Trophoblast cell (in vitro differentiated cells and primary cell): Measurements from ENCODE around the gene PTPRQ. TPM values are rescaled to one million over a fixed set of nuclear protein-coding genes. Genes with fewer than 3 reads are reported as not detected.

Experiments used
- DNase-seq, 2 donors: peaks; one replicate each; pipeline ENCODE4 v3.0.0-alpha.2; 2016
- H2AFZ ChIP-seq: 2 replicates; pipeline ENCODE4 v1.6.1; 2013; ENCODE audit warnings: low read length, moderate library complexity, mild to moderate bottlenecking; ENCODE audit not compliant: insufficient read depth, poor library complexity
- H2AK5ac ChIP-seq: 2 replicates; pipeline ENCODE4 v1.6.1; 2013; ENCODE audit warnings: mild to moderate bottlenecking, low read length
- H2BK120ac ChIP-seq: 2 replicates; pipeline ENCODE4 v1.6.1; 2013; ENCODE audit warnings: low read length, mild to moderate bottlenecking, moderate library complexity; ENCODE audit not compliant: insufficient read depth, poor library complexity
- H2BK12ac ChIP-seq: 2 replicates; pipeline ENCODE4 v1.6.1; 2013; ENCODE audit warnings: mild to moderate bottlenecking, low read length, moderate library complexity
- H2BK5ac ChIP-seq: 2 replicates; pipeline ENCODE4 v1.6.1; 2013; ENCODE audit warnings: low read length, low read depth, moderate library complexity, mild to moderate bottlenecking; ENCODE audit not compliant: poor library complexity
- H3K14ac ChIP-seq: 2 replicates; pipeline ENCODE4 v1.6.1; 2013; ENCODE audit warnings: mild to moderate bottlenecking, low read length
- H3K18ac ChIP-seq: 2 replicates; pipeline ENCODE4 v1.6.1; 2013; ENCODE audit warnings: mild to moderate bottlenecking, low read length
- H3K23ac ChIP-seq: 2 replicates; pipeline ENCODE4 v1.6.1; 2013; ENCODE audit warnings: low read length
- H3K27ac ChIP-seq: 2 replicates; pipeline ENCODE4 v1.5.1; 2013; ENCODE audit warnings: low read depth, mild to moderate bottlenecking, inconsistent platforms, low read length, moderate library complexity
- H3K27me3 ChIP-seq: 2 replicates; pipeline ENCODE4 v1.6.1; 2013; ENCODE audit warnings: inconsistent platforms, mild to moderate bottlenecking, low read length, moderate library complexity; ENCODE audit not compliant: insufficient read depth
- H3K36me3 ChIP-seq, 2 experiments: 1 replicate in 1 of 2; 2 replicates in 1 of 2; pipeline ENCODE4 v1.6.1; 2013; ENCODE audit warnings: low read length in 2 of 2, mild to moderate bottlenecking in 2 of 2, moderate library complexity in 1 of 2; ENCODE audit not compliant: insufficient read depth in 2 of 2, control insufficient read depth in 1 of 2
- H3K4ac ChIP-seq: 2 replicates; pipeline ENCODE4 v1.6.1; 2013; ENCODE audit warnings: low read depth, mild to moderate bottlenecking, low read length, moderate library complexity
- H3K4me1 ChIP-seq, 2 experiments: 1 replicate in 1 of 2; 2 replicates in 1 of 2; pipeline ENCODE4 v1.6.1; 2013; ENCODE audit warnings: low read length in 2 of 2, mild to moderate bottlenecking in 2 of 2, moderate library complexity in 1 of 2; ENCODE audit not compliant: insufficient read depth in 2 of 2, control insufficient read depth in 1 of 2
- H3K4me2 ChIP-seq: 2 replicates; pipeline ENCODE4 v1.6.1; 2013; ENCODE audit warnings: inconsistent platforms, mild to moderate bottlenecking, low read length, moderate library complexity
- H3K4me3 ChIP-seq: 2 replicates; pipeline ENCODE4 v1.5.1; 2013; ENCODE audit warnings: mild to moderate bottlenecking, low read depth, low read length, inconsistent platforms
- H3K79me1 ChIP-seq: one replicate; pipeline ENCODE4 v1.6.1; 2013; ENCODE audit warnings: low read length
- H3K79me2 ChIP-seq: 2 replicates; pipeline ENCODE4 v1.6.1; 2013; ENCODE audit warnings: low read length, mild to moderate bottlenecking; ENCODE audit not compliant: control insufficient read depth, insufficient read depth, poor library complexity
- H3K9ac ChIP-seq: 2 replicates; pipeline ENCODE4 v1.6.1; 2013; ENCODE audit warnings: mild to moderate bottlenecking, low read length
- H3K9me3 ChIP-seq: 2 replicates; pipeline ENCODE4 v1.6.1; 2013; ENCODE audit warnings: low read depth, mild to moderate bottlenecking, control low read depth, inconsistent platforms, low read length; ENCODE audit not compliant: insufficient read depth
- H4K12ac ChIP-seq: 2 replicates; pipeline ENCODE4 v1.6.1; 2013; ENCODE audit warnings: low read depth, mild to moderate bottlenecking, low read length, moderate library complexity
- H4K8ac ChIP-seq: 2 replicates; pipeline ENCODE4 v1.6.1; 2013; ENCODE audit warnings: low read depth, mild to moderate bottlenecking, low read length, moderate library complexity
- H4K91ac ChIP-seq: one replicate; pipeline ENCODE4 v1.6.1; 2013; ENCODE audit warnings: low read depth, mild to moderate bottlenecking, low read length, moderate library complexity
- WGBS: extraction: QIAGEN DNeasy Blood & Tissue Kit; methylation state at CpG from one replicate; pipeline ENCODE4 v1.1.7; 2013; ENCODE audit warnings: missing lambda C conversion rate; ENCODE audit not compliant: insufficient read length, insufficient coverage; ENCODE audit errors: extremely low coverage; 5-methylcytosine and 5-hydroxymethylcytosine counted together
- polyA plus RNA-seq: library from polyadenylated mRNA; stranded (reverse); fragments of 200-250 nt; gene quantifications from 2 replicates; pipeline ENCODE4 v1.2.3, GENCODE V29; 2013

PTPRQ gene, protein sequence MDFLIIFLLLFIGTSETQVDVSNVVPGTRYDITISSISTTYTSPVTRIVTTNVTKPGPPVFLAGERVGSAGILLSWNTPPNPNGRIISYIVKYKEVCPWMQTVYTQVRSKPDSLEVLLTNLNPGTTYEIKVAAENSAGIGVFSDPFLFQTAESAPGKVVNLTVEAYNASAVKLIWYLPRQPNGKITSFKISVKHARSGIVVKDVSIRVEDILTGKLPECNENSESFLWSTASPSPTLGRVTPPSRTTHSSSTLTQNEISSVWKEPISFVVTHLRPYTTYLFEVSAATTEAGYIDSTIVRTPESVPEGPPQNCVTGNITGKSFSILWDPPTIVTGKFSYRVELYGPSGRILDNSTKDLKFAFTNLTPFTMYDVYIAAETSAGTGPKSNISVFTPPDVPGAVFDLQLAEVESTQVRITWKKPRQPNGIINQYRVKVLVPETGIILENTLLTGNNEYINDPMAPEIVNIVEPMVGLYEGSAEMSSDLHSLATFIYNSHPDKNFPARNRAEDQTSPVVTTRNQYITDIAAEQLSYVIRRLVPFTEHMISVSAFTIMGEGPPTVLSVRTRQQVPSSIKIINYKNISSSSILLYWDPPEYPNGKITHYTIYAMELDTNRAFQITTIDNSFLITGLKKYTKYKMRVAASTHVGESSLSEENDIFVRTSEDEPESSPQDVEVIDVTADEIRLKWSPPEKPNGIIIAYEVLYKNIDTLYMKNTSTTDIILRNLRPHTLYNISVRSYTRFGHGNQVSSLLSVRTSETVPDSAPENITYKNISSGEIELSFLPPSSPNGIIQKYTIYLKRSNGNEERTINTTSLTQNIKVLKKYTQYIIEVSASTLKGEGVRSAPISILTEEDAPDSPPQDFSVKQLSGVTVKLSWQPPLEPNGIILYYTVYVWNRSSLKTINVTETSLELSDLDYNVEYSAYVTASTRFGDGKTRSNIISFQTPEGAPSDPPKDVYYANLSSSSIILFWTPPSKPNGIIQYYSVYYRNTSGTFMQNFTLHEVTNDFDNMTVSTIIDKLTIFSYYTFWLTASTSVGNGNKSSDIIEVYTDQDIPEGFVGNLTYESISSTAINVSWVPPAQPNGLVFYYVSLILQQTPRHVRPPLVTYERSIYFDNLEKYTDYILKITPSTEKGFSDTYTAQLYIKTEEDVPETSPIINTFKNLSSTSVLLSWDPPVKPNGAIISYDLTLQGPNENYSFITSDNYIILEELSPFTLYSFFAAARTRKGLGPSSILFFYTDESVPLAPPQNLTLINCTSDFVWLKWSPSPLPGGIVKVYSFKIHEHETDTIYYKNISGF (N-terminal part only)
- 0.10 and 0.11 TPM in 2 replicates for polyA plus RNA-seq

DNA sequence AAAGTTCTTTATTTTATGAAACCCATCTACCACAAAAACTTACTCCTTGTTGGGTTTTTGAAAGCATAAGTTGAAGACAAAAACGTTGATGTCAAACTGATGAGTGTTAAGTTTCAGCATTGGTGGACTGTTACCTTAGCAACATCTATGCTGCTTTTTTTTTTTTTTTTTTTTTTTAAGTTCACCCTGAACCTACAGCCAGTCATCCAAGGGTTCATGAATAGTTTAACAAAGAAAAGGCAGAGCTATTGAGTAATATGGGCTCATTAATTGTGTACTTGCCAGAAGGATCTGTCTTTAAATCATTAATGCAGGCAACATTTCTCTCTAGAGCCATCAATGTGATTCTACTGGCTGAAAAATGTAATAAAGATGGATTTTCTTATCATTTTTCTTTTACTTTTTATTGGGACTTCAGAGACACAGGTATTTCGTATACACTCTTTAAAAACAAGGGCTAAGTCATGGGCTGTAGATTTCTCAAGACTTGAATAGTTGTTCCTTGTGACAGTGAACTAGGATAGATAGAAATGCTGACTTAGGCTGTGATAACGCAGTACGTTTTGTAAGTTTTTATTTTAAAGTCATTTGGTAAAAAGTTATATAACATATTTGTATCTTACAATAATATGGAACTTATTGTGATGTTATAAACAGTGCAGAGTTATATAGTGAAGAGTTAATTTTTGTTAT, at the start of gene PTPRQ:
PTPRQ (plus strand) TSS at position 262 of the 693 bp plus-strand sequence; CDS start at position 373, 111 bp downstream.
- no peaks in the 10 kb centered on the region for H3K27me3 ChIP-seq
- no peak within 1 kb of the TSS for H3K18ac ChIP-seq
- no peak within 1 kb of the TSS for H3K4ac ChIP-seq
- DNase-seq: peak in 1 of 2 donors; percentile 68
- H3K36me3 ChIP-seq: no peaks in the 10 kb centered on the region
- H2BK120ac ChIP-seq: no peak within 1 kb of the TSS
- H3K4me1 ChIP-seq: no peaks in the 10 kb centered on the region
- H3K27ac ChIP-seq: no peak within 1 kb of the TSS
- H4K8ac ChIP-seq: no peak within 1 kb of the TSS
- H4K12ac ChIP-seq: no peak within 1 kb of the TSS
- H2AK5ac ChIP-seq: no peak within 1 kb of the TSS
- no peak within 1 kb of the TSS for H3K14ac ChIP-seq
- H3K79me1 ChIP-seq: no peaks in the 10 kb centered on the region
- no peaks in the 10 kb centered on the region for H3K9me3 ChIP-seq
- no peak within 1 kb of the TSS for H3K9ac ChIP-seq
- H3K4me3 ChIP-seq: no peak within 1 kb of the TSS
- no peaks in the 10 kb centered on the region for H3K79me2 ChIP-seq
- H4K91ac ChIP-seq: no peak within 1 kb of the TSS
- H2BK5ac ChIP-seq: no peak within 1 kb of the TSS
- no peak within 1 kb of the TSS for H3K23ac ChIP-seq
- no CpG with 5 or more reads among the region's 4 CpGs for WGBS
- H2BK12ac ChIP-seq: no peak within 1 kb of the TSS
- H2AFZ ChIP-seq: no peak within 1 kb of the TSS
- no peak within 1 kb of the TSS for H3K4me2 ChIP-seq

DNA sequence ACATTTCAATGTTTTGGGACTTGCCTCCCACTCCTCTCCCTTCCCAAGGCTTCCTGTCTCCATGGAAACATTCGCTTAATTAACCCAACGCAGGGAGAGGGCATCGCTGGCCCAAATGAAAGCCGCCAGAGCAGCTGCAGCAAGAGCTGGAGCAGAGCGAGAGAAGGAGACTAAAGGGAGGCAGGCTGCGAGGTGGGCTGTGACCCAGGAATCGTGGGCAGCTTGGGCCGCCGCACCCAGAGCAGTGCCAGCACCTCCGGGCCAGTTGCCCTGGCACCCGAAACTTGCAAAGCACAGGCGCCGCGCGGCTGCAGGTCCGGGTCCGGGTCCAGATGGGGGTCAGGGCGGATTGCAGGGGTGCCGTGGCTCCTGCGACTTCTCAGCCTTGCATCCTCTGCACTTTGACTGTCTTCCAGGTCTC, 43.5 kb upstream of the PTPRQ start:
- no peak overlapping the region for H3K9ac ChIP-seq
- no peak overlapping the region for H2BK120ac ChIP-seq
- H3K79me1 ChIP-seq: no peaks in the 10 kb centered on the region
- no peak overlapping the region for H3K4me3 ChIP-seq
- H3K27me3 ChIP-seq: no peaks in the 10 kb centered on the region
- H3K4me1 ChIP-seq: no peaks in the 10 kb centered on the region
- H4K91ac ChIP-seq: no peak overlapping the region
- no CpG with 5 or more reads among the region's 20 CpGs for WGBS
- no peak overlapping the region for H4K8ac ChIP-seq
- H3K4ac ChIP-seq: no peak overlapping the region
- no peak overlapping the region for H2BK12ac ChIP-seq
- no peak overlapping the region for H4K12ac ChIP-seq
- H3K9me3 ChIP-seq: no peaks in the 10 kb centered on the region
- H3K4me2 ChIP-seq: no peak overlapping the region
- no peaks in the 10 kb centered on the region for H3K79me2 ChIP-seq
- H3K18ac ChIP-seq: no peak overlapping the region
- no peak overlapping the region for H2BK5ac ChIP-seq
- no peak overlapping the region for H3K23ac ChIP-seq
- no peak overlapping the region for H2AK5ac ChIP-seq
- H2AFZ ChIP-seq: no peak overlapping the region
- H3K27ac ChIP-seq: no peak overlapping the region
- no peak for DNase-seq
- no peak overlapping the region for H3K14ac ChIP-seq
- no peaks in the 10 kb centered on the region for H3K36me3 ChIP-seq

DNA sequence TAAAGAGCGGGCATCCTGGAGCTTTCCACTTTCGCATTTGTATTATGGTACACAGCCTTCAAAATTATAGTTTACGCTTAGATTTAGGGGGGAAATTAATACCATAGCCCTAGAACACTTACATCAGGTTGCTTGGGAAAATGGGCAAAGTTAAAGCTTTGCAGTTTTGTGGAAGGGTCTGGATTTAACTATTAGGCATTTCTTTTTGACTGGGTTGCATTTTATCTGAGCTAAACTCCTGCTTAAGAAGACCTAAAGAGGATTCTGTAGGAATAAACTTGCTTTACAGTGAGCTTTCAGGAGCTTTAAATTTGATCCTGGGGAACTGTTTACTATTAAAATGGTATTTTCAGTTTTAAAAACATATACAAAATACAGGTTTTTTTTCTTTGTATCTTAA, 42.8 kb upstream of the PTPRQ start:
- no peak overlapping the region for H3K18ac ChIP-seq
- no peak overlapping the region for H3K9ac ChIP-seq
- H2BK120ac ChIP-seq: no peak overlapping the region
- H4K12ac ChIP-seq: no peak overlapping the region
- no peaks in the 10 kb centered on the region for H3K36me3 ChIP-seq
- no peak overlapping the region for H4K8ac ChIP-seq
- H2BK5ac ChIP-seq: no peak overlapping the region
- WGBS: no CpG with 5 or more reads among the region's 3 CpGs
- H3K4ac ChIP-seq: no peak overlapping the region
- H2AFZ ChIP-seq: no peak overlapping the region
- H3K4me3 ChIP-seq: no peak overlapping the region
- H3K4me1 ChIP-seq: no peaks in the 10 kb centered on the region
- no peak overlapping the region for H3K4me2 ChIP-seq
- H3K23ac ChIP-seq: no peak overlapping the region
- no peaks in the 10 kb centered on the region for H3K9me3 ChIP-seq
- no peak for DNase-seq
- H4K91ac ChIP-seq: no peak overlapping the region
- no peaks in the 10 kb centered on the region for H3K79me1 ChIP-seq
- no peak overlapping the region for H2AK5ac ChIP-seq
- no peak overlapping the region for H2BK12ac ChIP-seq
- H3K27ac ChIP-seq: no peak overlapping the region
- H3K79me2 ChIP-seq: no peaks in the 10 kb centered on the region
- H3K27me3 ChIP-seq: no peaks in the 10 kb centered on the region
- H3K14ac ChIP-seq: no peak overlapping the region

DNA sequence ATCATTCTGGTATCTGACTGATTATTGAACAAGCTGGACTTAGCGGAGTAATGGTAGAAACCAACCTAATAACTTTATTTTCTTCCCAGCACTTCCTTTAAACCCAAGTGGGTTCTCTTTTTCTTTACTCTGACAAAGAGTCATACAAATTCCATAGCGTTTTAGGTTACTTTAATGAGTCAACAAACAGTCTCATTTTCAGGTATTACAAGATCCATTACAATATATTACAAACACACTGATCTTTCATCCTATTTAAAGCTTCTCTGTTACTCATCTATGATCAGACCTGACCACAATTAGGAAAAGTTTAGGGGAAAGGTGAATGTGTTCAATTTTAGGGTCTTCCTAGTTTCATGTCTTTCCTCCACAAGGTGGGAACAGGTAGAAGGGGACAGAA, 39.4 kb upstream of the PTPRQ start:
- no peak overlapping the region for H3K4me3 ChIP-seq
- no peak overlapping the region for H3K23ac ChIP-seq
- no peak overlapping the region for H3K4ac ChIP-seq
- H4K12ac ChIP-seq: no peak overlapping the region
- no peak overlapping the region for H2AK5ac ChIP-seq
- H3K9ac ChIP-seq: no peak overlapping the region
- H3K36me3 ChIP-seq: no peaks in the 10 kb centered on the region
- H4K8ac ChIP-seq: no peak overlapping the region
- no peak overlapping the region for H4K91ac ChIP-seq
- H3K4me1 ChIP-seq: no peaks in the 10 kb centered on the region
- no peak overlapping the region for H2BK120ac ChIP-seq
- H3K27me3 ChIP-seq: no peaks in the 10 kb centered on the region
- no peak overlapping the region for H3K27ac ChIP-seq
- no peaks in the 10 kb centered on the region for H3K79me2 ChIP-seq
- H3K4me2 ChIP-seq: no peak overlapping the region
- no peaks in the 10 kb centered on the region for H3K79me1 ChIP-seq
- no peak overlapping the region for H2BK12ac ChIP-seq
- no peaks in the 10 kb centered on the region for H3K9me3 ChIP-seq
- no peak overlapping the region for H2BK5ac ChIP-seq
- no peak overlapping the region for H3K18ac ChIP-seq
- H3K14ac ChIP-seq: no peak overlapping the region
- no peak overlapping the region for H2AFZ ChIP-seq
- no peak for DNase-seq
- no CpG with 5 or more reads among the region's 2 CpGs for WGBS
